Measurements from ENCODE around the gene CALD1.

GRCh38 chr7:134931487-134931886 is 152.1 kb downstream of the CALD1 start:
- TF ChIP-seq KDM5A (IDR thresholded peaks at IDR 0.05), result no peak
- no peak for TF ChIP-seq RAD21 (conservative IDR thresholded peaks at IDR 0.05 in 1 of 2, IDR thresholded peaks at IDR 0.05 in 1 of 2)
- no peak for TF ChIP-seq CTCF (IDR thresholded peaks at IDR 0.05)
- no peak for TF ChIP-seq POLR2A (IDR thresholded peaks at IDR 0.05; ENCODE audit: low read length)
- TF ChIP-seq MAFK (IDR thresholded peaks at IDR 0.05; ENCODE audit: partially characterized antibody), result no peak
- no peak for TF ChIP-seq EP300 (IDR thresholded peaks at IDR 0.05)
- TF ChIP-seq JUN (IDR thresholded peaks at IDR 0.05), result no peak
- no peak for TF ChIP-seq MAX (IDR thresholded peaks at IDR 0.05)
- no peak for TF ChIP-seq KDM1A (IDR thresholded peaks at IDR 0.05; ENCODE audit: low read depth)
- no peak for TF ChIP-seq CBX8 (IDR thresholded peaks at IDR 0.05)

Data from A549 (cell line).